Astrocyte of the spinal cord (primary cell): ENCODE measurements around the gene CDK6.
A peak's percentile ranks its signal among the peaks of the same experiment; 100 is the strongest.
"Not testable (repeated sequence)": the region's sequence is repeated elsewhere in the genome, so short reads cannot be mapped to it uniquely, and the experiment has no call there.

Source experiments
- DNase-seq: peaks from one replicate; pipeline ENCODE4 v3.0.0; 2011; ENCODE audit warnings: low read depth, low spot score
- H3K4me3 ChIP-seq: 2 replicates; pipeline ENCODE4 v1.5.1; 2011; ENCODE audit warnings: low read depth, mild to moderate bottlenecking, low read length, moderate library complexity
- in situ Hi-C: cut with HindIII; loops from 2 replicates; pipeline ENCODE4 v1.10.0; 2017; ENCODE audit warnings: low sequenced_read_pairs
- TF ChIP-seq, protein P1 (sequence below): IDR thresholded peaks from 2 replicates; pipeline ENCODE4 v1.5.1; 2012; ENCODE audit warnings: low read depth, mild to moderate bottlenecking, low read length, inconsistent platforms

Gene CDK6

GRCh38 chr7:92762851-92763250 is 73.5 kb downstream of the CDK6 start:
- TF ChIP-seq, protein P1, sequence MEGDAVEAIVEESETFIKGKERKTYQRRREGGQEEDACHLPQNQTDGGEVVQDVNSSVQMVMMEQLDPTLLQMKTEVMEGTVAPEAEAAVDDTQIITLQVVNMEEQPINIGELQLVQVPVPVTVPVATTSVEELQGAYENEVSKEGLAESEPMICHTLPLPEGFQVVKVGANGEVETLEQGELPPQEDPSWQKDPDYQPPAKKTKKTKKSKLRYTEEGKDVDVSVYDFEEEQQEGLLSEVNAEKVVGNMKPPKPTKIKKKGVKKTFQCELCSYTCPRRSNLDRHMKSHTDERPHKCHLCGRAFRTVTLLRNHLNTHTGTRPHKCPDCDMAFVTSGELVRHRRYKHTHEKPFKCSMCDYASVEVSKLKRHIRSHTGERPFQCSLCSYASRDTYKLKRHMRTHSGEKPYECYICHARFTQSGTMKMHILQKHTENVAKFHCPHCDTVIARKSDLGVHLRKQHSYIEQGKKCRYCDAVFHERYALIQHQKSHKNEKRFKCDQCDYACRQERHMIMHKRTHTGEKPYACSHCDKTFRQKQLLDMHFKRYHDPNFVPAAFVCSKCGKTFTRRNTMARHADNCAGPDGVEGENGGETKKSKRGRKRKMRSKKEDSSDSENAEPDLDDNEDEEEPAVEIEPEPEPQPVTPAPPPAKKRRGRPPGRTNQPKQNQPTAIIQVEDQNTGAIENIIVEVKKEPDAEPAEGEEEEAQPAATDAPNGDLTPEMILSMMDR: no peak
- in situ Hi-C loops: no loop called here
- no peak overlapping the region for H3K4me3 ChIP-seq
- no peak for DNase-seq

DNA sequence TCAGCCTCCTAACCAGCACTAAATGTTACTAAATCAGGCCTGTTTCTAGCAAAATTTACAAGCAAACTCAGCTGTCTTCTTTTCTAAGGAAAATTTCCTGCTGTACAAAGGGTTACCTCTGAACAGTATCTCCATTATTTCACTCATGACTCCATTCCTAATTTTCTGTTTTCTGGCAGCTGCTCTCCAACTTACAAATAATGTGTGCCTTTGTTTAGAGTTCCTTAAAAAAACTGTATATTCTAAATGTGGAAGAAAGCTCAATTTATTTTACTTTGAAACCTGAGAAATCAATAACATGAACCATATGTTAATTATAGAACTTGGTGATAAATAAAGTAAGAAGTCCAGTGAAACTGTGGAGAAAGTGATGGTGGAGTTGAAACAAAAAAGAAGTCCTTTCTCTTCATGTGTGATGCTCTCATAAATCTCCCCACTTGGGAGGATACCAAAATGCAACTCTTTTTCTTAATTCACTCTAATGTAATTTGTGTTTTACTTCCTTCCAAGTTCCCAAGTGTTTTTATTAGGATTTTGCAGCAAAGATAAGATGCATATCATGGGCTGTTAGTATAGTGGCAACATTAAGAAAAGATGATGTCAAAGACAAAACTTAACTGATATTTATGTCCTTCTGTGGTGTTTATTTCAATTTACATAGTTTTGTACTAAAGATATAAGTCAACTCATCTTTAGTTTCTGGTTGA is 74.8 kb downstream of the CDK6 start:
- TF ChIP-seq, protein P1: no peak
- in situ Hi-C loops: no loop called here
- DNase-seq: no peak
- H3K4me3 ChIP-seq: no peak overlapping the region

DNA sequence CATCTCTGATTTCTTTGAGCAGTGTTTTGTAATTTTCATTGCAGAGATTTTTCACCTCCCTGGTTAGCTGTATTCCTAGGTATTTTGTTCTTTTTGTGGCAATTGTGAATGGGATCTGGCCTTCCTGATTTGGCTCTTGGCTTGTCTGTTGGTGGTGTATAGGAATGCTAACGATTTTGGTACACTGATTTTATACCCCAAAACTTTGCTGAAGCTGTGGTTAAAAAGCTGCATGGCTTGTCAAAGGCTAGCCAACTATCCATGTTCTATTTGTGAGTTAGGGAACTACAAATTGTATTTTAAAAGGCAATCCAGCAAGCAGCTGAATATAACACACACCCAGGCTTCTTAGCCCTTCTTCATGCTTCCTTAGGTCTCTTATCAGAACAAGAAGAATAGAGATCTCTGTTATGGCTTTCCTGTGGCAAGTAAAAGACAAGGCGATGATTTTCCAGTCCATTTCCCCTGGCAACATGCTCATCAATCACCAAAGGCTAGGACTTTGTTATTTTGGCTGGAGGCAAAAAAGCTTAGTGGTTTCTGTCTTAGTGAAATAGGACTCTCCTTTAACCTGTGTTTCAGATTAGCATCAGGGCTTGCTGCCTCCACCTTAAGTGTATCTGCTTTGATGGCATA is 77.5 kb downstream of the CDK6 start:
- in situ Hi-C loops: no loop called here
- no peak overlapping the region for H3K4me3 ChIP-seq
- TF ChIP-seq, protein P1: no peak
- DNase-seq: peak; percentile 67

GRCh38 chr7:92757311-92757910 is 79.0 kb downstream of the CDK6 start:
- DNase-seq, in situ Hi-C loops, H3K4me3 ChIP-seq: not testable (repeated sequence)

DNA sequence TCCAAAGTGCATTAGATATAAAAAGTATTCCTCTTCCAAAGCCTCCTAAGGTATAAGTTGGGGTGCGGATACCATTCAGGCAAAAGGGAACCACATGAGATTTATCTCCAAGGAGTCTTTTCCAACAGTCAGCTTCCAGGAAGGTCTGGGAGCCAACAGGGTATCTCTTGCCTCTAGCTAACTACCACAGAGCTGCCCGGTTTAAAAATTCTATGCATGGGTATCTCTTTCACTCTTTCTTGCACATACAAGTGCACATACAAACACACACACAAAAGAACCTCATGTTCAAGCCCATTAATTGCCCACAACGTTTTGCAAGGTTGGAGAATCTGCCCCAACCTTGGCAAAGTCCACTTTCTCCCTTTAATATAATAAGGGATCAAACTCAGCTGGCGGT is 80.7 kb downstream of the CDK6 start:
- H3K4me3 ChIP-seq: no peak overlapping the region
- TF ChIP-seq, protein P1: no peak
- no peak for DNase-seq
- in situ Hi-C loops: no loop called here

GRCh38 chr7:92754919-92755581 is 81.3 kb downstream of the CDK6 start:
- in situ Hi-C loops: no loop called here
- H3K4me3 ChIP-seq: no peak overlapping the region
- TF ChIP-seq, protein P1: no peak
- DNase-seq: peak; percentile 49
